ENCODE measurements around the gene CAMK1D. TPM values are rescaled to one million over a fixed set of nuclear protein-coding genes. Genes with fewer than 3 reads are reported as not detected.

CAMK1D gene
- total and polyA plus RNA-seq, 10 of the 15 experiments (the other 5 are each of a cell fraction or from before 2014, with no cell fraction given): 2.1 to 35.5 (median 14.7) TPM

DNA sequence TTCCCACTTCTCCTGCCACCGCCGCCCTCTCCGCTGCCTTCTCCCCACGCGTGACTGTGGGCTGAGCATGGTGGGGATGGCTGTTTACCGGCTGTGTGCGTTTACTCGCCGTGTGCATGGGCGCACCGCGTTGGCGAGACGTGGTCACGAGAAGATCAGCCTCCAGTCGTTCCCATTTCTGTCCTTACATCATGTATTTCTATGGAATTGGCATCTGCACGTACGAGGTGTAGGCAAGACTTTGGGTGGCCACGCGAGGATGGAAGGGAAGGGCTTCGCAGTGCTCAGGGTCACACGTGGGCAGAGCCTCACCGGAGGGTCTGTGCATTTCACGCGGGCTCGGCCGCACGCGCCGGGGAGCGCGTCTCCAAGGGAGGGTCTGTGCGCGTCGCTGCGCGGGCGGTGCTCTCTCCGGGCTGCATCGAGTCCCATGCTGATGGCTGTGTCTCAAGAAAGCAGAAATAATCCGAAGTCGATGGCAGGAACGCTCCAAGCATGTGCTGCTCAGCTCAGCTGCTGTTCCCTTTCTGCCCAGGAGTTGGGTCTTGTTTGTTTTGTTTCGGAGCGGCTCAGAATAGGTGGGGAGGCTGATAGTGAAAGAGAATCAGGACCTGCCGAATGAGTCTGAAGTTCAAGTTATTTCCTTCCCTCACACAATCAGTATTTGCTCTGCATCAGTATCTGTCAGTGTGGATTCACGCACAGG is 973 bp downstream of the CAMK1D start (continued):
- TF ChIP-seq CUX1 (IDR thresholded peaks at IDR 0.05; ENCODE audit: insufficient replicate concordance, low read depth, low read length) (no peak), NKRF (conservative IDR thresholded peaks at IDR 0.05) (peak; percentile 50; the same call in 1 of the 2 replicates), PAX5 (IDR thresholded peaks at IDR 0.05; ENCODE audit: borderline replicate concordance, low read depth, low read length) (no peak), POLR2AphosphoS5 (IDR thresholded peaks at IDR 0.05; ENCODE audit: low read length) (peak; percentile 71), POLR2A (IDR thresholded peaks at IDR 0.05; ENCODE audit: low read depth, low read length) (peak; percentile 62; the same call in 1 of the 2 replicates), MEF2A (IDR thresholded peaks at IDR 0.05; ENCODE audit: insufficient read depth, low read depth, low read length) (no peak), MTA2 (IDR thresholded peaks at IDR 0.05; ENCODE audit: low read depth) (0 out of 2 replicates have a peak, but pooled peaks have one; percentile 17)
- TF ChIP-seq, protein P1, sequence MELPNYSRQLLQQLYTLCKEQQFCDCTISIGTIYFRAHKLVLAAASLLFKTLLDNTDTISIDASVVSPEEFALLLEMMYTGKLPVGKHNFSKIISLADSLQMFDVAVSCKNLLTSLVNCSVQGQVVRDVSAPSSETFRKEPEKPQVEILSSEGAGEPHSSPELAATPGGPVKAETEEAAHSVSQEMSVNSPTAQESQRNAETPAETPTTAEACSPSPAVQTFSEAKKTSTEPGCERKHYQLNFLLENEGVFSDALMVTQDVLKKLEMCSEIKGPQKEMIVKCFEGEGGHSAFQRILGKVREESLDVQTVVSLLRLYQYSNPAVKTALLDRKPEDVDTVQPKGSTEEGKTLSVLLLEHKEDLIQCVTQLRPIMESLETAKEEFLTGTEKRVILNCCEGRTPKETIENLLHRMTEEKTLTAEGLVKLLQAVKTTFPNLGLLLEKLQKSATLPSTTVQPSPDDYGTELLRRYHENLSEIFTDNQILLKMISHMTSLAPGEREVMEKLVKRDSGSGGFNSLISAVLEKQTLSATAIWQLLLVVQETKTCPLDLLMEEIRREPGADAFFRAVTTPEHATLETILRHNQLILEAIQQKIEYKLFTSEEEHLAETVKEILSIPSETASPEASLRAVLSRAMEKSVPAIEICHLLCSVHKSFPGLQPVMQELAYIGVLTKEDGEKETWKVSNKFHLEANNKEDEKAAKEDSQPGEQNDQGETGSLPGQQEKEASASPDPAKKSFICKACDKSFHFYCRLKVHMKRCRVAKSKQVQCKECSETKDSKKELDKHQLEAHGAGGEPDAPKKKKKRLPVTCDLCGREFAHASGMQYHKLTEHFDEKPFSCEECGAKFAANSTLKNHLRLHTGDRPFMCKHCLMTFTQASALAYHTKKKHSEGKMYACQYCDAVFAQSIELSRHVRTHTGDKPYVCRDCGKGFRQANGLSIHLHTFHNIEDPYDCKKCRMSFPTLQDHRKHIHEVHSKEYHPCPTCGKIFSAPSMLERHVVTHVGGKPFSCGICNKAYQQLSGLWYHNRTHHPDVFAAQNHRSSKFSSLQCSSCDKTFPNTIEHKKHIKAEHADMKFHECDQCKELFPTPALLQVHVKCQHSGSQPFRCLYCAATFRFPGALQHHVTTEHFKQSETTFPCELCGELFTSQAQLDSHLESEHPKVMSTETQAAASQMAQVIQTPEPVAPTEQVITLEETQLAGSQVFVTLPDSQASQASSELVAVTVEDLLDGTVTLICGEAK (IDR thresholded peaks at IDR 0.05; ENCODE audit: borderline replicate concordance): no peak
- TF ChIP-seq, protein P2, sequence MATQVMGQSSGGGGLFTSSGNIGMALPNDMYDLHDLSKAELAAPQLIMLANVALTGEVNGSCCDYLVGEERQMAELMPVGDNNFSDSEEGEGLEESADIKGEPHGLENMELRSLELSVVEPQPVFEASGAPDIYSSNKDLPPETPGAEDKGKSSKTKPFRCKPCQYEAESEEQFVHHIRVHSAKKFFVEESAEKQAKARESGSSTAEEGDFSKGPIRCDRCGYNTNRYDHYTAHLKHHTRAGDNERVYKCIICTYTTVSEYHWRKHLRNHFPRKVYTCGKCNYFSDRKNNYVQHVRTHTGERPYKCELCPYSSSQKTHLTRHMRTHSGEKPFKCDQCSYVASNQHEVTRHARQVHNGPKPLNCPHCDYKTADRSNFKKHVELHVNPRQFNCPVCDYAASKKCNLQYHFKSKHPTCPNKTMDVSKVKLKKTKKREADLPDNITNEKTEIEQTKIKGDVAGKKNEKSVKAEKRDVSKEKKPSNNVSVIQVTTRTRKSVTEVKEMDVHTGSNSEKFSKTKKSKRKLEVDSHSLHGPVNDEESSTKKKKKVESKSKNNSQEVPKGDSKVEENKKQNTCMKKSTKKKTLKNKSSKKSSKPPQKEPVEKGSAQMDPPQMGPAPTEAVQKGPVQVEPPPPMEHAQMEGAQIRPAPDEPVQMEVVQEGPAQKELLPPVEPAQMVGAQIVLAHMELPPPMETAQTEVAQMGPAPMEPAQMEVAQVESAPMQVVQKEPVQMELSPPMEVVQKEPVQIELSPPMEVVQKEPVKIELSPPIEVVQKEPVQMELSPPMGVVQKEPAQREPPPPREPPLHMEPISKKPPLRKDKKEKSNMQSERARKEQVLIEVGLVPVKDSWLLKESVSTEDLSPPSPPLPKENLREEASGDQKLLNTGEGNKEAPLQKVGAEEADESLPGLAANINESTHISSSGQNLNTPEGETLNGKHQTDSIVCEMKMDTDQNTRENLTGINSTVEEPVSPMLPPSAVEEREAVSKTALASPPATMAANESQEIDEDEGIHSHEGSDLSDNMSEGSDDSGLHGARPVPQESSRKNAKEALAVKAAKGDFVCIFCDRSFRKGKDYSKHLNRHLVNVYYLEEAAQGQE (IDR thresholded peaks at IDR 0.05; ENCODE audit: low read depth, low read length): no peak
- TF ChIP-seq, protein P3, sequence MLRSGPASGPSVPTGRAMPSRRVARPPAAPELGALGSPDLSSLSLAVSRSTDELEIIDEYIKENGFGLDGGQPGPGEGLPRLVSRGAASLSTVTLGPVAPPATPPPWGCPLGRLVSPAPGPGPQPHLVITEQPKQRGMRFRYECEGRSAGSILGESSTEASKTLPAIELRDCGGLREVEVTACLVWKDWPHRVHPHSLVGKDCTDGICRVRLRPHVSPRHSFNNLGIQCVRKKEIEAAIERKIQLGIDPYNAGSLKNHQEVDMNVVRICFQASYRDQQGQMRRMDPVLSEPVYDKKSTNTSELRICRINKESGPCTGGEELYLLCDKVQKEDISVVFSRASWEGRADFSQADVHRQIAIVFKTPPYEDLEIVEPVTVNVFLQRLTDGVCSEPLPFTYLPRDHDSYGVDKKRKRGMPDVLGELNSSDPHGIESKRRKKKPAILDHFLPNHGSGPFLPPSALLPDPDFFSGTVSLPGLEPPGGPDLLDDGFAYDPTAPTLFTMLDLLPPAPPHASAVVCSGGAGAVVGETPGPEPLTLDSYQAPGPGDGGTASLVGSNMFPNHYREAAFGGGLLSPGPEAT (IDR thresholded peaks at IDR 0.05; ENCODE audit: low read depth): no peak

Measured in GM12878 (cell line).